Measurements from ENCODE around the gene LRCH4.

DNA sequence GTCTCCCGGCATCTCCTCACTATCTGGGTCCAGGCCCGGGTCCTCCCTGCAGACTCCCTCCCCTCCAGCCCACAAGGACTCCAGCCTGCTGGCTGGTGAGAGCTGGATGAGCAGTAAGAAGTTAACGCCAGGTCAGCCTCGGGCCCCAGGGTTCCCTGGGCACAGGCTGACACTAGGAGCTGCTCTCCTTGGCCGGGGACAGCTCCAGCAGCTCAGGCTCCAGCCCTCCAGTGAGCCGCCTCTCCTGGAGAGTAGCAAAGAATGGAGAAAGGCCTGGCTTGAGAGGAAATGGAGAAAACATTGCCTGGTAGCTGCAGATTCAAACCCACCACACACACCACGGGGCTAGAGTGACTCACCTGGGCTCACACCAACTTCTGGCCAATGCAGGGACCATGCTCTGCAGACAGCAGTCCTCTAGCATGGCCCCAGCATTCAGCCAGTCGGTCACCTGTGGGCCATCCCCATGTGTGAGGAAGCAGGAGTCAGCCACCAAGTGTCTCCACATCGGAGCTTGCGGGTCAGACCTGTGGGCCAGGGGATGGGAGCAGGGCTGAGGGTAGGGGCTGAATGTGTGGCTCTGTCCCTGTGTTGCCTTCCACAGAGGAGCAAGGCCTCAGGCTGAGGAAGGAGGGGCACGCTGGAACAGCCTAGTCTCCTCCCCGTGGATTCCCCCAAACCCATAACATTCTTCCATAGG, 18.7 kb downstream of the LRCH4 start:
- TF ChIP-seq POLR2AphosphoS5 (IDR thresholded peaks at IDR 0.05; ENCODE audit: insufficient read depth, low read depth, low read length): no peak
- TF ChIP-seq, protein P1, sequence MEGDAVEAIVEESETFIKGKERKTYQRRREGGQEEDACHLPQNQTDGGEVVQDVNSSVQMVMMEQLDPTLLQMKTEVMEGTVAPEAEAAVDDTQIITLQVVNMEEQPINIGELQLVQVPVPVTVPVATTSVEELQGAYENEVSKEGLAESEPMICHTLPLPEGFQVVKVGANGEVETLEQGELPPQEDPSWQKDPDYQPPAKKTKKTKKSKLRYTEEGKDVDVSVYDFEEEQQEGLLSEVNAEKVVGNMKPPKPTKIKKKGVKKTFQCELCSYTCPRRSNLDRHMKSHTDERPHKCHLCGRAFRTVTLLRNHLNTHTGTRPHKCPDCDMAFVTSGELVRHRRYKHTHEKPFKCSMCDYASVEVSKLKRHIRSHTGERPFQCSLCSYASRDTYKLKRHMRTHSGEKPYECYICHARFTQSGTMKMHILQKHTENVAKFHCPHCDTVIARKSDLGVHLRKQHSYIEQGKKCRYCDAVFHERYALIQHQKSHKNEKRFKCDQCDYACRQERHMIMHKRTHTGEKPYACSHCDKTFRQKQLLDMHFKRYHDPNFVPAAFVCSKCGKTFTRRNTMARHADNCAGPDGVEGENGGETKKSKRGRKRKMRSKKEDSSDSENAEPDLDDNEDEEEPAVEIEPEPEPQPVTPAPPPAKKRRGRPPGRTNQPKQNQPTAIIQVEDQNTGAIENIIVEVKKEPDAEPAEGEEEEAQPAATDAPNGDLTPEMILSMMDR (IDR thresholded peaks at IDR 0.05; ENCODE audit: extremely low read depth in 1 of 2, insufficient read depth in 1 of 2, low read depth in 1 of 2, low read length in 2 of 2): no peak
- no peak for TF ChIP-seq EZH2 (IDR thresholded peaks at IDR 0.05; ENCODE audit: borderline replicate concordance, low read depth, low read length, severe bottlenecking)
- TF ChIP-seq POLR2A (IDR thresholded peaks at IDR 0.05; ENCODE audit: low read depth, low read length): no peak
